ENCODE data around the gene ARL13A. TPM values are rescaled to one million over a fixed set of nuclear protein-coding genes. Genes with fewer than 3 reads are reported as not detected.
A peak's percentile ranks its signal among the peaks of the same experiment; 100 is the strongest.

The ARL13A gene
- total RNA-seq, 1 experiment from 2014 or later: not detected

DNA sequence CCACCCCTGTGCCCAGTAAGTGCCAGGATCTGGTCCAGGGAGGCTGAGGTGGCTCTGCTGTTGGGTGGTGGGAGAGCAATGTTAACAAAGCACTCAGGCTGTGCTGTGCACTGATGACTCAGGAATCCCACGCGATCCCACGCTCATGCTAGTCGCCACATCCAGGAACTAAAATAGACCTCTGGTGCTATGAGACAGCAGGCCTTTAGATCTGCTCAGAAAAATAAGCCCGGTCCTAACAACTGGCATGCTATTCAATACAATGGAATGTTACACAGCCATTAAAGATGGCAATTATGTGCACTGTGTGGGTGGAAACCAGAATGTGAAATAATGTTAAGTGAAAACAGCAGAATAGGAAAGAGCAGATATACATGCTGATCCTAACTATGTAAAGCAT, 26.0 kb downstream of the ARL13A start:
- intact Hi-C loops (cut with micrococcal nuclease): no loop called here
- Histone ChIP-seq H3K36me3 (ENCODE audit: control insufficient read depth in 1 of 2, insufficient read depth in 2 of 2, low read length in 2 of 2) (no peaks in the 10 kb centered on the region; a peak in 1 of 4 replicates), H3K79me2 (ENCODE audit: insufficient read depth, low read length) (no peaks in the 10 kb centered on the region), H3K4me1 (ENCODE audit: control insufficient read depth in 1 of 2, insufficient read depth in 2 of 2, low read length in 2 of 2) (peaks cover 18 to 36% of the 10 kb centered on the region in 2 experiments), H2AFZ (ENCODE audit: low read depth, low read length, poor library complexity, severe bottlenecking) (no peak overlapping the region), H4K20me1 (ENCODE audit: insufficient read depth) (no peaks in the 10 kb centered on the region), H3K9me2 (ENCODE audit: insufficient read depth) (no peaks in the 10 kb centered on the region), H3K27me3 (ENCODE audit: insufficient read depth, low read length) (no peaks in the 10 kb centered on the region), H3K9ac (ENCODE audit: low read length) (peak overlapping the region; percentile 39), H3K4me3 (replicated peaks in 1 of 2; ENCODE audit: low read depth in 1 of 2, low read length in 2 of 2) (peak overlapping the region in 1 of 2 experiments; percentile 40; a peak in 2 of 4 replicates), H3K9me3 (ENCODE audit: control insufficient read depth in 1 of 2, insufficient read depth in 1 of 2, low read depth in 1 of 2, low read length in 2 of 2) (no peaks in the 10 kb centered on the region), H3K27ac (ENCODE audit: low read depth, low read length) (peak overlapping the region; percentile 50), H3K4me2 (ENCODE audit: low read length) (peak overlapping the region; percentile 67)
- TF ChIP-seq, protein P1, sequence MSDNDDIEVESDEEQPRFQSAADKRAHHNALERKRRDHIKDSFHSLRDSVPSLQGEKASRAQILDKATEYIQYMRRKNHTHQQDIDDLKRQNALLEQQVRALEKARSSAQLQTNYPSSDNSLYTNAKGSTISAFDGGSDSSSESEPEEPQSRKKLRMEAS (IDR thresholded peaks at IDR 0.05): 0 out of 2 replicates have a peak, but pooled peaks have one; percentile 38
- TF ChIP-seq RAD21 (IDR thresholded peaks at IDR 0.05; ENCODE audit: low read depth) (0 out of 2 replicates have a peak, but pooled peaks have one; percentile 5), ZFX (IDR thresholded peaks at IDR 0.05) (no peak), CBX3 (IDR thresholded peaks at IDR 0.05; ENCODE audit: low read depth) (peak; percentile 83; the same call in 1 of the 2 replicates), CEBPB (IDR thresholded peaks at IDR 0.05; ENCODE audit: low read depth) (0 out of 2 replicates have a peak, but pooled peaks have one; percentile 34), SP1 (IDR thresholded peaks at IDR 0.05; ENCODE audit: low read depth) (peak; percentile 50), JUND (IDR thresholded peaks at IDR 0.05) (0 out of 2 replicates have a peak, but pooled peaks have one; percentile 31), EGR1 (IDR thresholded peaks at IDR 0.05; ENCODE audit: low read depth) (peak; percentile 92), EZH2phosphoT487 (IDR thresholded peaks at IDR 0.05; ENCODE audit: borderline replicate concordance) (no peak), FOSL1 (IDR thresholded peaks at IDR 0.05; ENCODE audit: low read depth) (peak; percentile 45; the same call in 1 of the 2 replicates)
- TF ChIP-seq, protein P2, sequence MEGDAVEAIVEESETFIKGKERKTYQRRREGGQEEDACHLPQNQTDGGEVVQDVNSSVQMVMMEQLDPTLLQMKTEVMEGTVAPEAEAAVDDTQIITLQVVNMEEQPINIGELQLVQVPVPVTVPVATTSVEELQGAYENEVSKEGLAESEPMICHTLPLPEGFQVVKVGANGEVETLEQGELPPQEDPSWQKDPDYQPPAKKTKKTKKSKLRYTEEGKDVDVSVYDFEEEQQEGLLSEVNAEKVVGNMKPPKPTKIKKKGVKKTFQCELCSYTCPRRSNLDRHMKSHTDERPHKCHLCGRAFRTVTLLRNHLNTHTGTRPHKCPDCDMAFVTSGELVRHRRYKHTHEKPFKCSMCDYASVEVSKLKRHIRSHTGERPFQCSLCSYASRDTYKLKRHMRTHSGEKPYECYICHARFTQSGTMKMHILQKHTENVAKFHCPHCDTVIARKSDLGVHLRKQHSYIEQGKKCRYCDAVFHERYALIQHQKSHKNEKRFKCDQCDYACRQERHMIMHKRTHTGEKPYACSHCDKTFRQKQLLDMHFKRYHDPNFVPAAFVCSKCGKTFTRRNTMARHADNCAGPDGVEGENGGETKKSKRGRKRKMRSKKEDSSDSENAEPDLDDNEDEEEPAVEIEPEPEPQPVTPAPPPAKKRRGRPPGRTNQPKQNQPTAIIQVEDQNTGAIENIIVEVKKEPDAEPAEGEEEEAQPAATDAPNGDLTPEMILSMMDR (IDR thresholded peaks at IDR 0.05 in 2 of 3, conservative IDR thresholded peaks at IDR 0.05 in 1 of 3; ENCODE audit: borderline replicate concordance in 1 of 3, insufficient read depth in 1 of 3, low read depth in 2 of 3, low read length in 2 of 3): no peak
- ATAC-seq (peak; percentile 71), DNase-seq (ENCODE audit: low read depth, low spot score) (peak; percentile 41)
- ChIA-PET RAD21 (ENCODE audit: low non-redundant PET in 1 of 2, low total read pairs in 2 of 2, uncharacterized antibody in 2 of 2, unreplicated experiment in 2 of 2) (no interaction called here), POLR2A (no interaction called here), CTCF (no interaction called here)
- no TSS peak for BruUV-seq (replicated peaks)
